HG02623 (cell line): ENCODE data around the gene SRC.
A peak's percentile ranks its signal among the peaks of the same experiment; 100 is the strongest.
"Not testable (repeated sequence)": the region's sequence is repeated elsewhere in the genome, so short reads cannot be mapped to it uniquely, and the experiment has no call there.

Source experiments
- ATAC-seq: cut with Tn5 transposase; IDR thresholded peaks from one replicate; pipeline ENCODE4 v1.9.1; 2021; ENCODE audit warnings: moderate library complexity; ENCODE audit not compliant: unreplicated experiment

Gene SRC

DNA sequence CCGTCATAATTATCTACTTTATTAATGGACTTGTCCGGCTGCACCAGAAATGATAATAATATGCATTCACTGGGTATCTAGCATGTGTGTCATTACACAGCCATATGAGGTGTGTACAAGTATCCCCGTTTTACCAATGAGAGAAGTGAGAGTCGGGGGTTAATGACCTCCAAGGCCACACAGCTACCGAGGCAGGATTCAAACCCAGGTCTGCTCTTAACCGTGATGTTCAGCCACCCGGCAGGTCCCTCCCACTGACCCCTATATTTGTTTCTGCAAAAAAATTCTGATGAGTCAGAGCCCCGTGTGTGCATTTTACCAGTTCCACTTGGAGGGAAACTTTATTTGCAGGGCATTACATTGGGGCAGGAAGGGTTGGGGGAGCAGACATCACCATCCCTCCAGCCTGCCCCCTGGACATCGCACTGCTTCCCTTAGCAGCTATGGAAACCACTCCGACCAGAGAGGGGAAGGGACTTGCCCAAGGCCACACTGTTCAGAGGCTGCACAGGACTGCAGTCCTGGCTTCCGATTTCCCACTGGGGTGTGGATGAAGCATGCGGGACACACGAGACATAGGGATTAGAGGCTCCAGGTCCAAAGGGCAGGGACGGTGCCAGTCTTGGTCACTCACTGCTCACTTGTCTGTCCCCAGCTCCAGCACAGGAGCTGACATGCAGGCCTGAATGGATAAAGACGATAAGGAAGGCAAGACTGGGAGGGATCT, 10.1 kb upstream of the SRC start:
- no peak for ATAC-seq

DNA sequence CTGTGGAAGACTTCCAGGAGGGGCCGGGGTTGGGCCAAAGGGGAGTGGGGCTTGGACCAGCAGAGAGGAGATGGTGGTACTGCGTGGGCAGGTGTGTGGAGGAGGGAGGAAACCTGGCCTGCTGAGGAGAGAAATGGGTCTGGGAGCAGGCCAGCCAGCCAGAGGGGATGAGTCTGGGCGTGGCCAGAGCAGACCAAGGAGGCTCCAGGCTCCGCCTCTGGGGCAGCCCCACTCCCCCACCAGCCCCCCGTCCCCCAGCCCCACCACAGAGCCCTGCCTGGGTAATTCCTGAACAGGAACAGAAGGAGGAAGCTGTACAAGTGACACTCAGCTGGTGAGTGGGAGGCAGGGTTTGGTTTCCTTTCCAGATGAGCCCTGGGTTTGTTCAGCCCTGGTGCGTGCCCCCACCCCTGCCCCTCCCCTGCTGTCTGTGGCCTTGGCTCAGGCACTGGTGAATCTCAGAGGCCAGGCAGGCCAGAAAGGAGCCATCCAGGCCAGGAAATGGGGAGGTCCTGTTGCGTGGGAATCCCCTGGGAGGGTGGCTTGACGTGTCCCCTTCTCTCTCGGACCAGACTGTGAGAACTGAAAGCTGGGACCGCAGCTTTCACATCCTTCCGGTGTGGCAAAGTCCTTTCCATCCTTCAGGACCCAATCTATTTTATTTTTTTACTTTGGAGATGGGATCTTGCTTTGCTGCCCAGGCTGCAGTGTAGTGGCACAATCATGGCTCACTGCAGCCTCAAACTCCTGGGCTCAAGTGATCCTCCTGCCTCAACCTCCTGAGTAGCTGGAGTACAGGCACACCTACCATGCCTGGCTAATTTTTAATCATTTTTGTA, 9.4 kb upstream of the SRC start:
- peak; percentile 61 for ATAC-seq

DNA sequence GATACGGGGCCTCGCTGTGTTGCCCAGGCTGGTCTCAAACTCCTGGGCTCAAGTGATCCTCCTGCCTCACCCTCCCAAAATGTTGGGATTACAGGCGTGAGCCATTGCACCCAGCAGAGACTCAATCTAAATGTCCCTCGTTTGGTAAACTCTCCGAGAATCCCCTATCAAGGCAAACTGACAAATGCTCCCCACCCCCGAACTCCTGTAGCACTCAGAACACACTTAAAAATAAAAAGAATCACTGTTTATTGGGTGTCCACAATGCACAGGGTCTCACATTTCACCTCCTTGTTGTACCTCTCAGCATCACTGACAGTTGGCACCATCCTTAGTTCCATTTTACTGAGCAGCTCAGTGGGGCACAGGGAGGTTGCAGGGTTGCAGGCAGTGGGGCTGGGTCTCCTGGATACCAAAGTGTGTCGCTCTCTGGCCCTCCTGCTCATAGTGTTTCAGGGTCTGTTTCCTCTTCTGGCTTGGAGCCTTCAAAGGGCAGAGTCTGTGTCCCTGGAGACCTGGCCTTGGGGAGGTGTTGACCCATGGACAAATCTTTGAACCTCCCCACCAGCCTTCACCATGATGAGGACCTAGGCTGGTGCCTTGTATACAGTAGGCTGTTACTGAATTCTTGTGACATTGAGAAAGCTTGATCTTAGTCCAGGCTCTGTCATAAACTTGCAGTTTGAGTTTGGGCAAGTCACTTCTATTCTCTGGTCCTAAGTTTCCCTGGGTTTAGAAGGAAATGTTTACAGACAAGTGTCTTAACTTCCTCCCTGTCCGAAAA, 8.5 kb upstream of the SRC start:
- ATAC-seq, result no peak

DNA sequence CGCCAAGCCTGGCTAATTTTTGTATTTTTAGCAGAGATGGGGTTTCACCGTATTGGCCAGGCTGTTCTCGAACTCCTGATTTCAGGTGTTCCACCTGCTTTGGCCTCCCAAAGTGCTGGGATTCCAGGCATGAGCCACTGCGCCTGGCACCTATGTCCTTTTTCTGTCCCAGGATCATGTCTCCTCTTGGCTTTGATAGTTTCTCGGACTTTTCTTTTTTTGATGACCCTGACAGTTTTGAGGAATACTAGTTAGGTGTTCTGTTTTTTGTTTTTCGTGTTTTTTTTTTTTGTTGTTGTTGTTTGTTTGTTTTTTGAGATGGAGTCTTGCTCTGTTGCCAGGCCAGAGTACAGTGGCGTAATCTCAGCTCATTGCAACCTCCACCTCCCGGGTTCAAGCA, 7.6 kb upstream of the SRC start:
- ATAC-seq, result not testable (repeated sequence)

DNA sequence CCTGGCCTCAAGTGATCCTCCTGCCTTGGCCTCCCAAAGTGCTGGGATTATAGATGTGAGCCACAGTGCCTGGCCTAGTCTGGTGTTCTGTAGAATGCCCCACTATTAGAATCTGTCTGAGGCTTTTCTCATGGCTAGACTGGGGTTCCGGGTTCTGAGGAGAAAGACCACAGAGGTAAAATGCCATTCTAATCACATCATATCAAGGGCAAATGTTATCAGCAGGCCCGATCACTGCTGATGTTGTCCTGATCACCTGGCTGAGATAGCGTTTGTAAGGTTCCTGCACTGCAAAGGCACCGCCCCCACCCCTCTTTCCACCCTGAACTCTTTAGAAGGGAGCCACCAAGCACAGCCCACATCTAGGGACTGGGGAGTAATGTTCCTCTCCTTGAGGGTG, 6.7 kb upstream of the SRC start:
- no peak for ATAC-seq

DNA sequence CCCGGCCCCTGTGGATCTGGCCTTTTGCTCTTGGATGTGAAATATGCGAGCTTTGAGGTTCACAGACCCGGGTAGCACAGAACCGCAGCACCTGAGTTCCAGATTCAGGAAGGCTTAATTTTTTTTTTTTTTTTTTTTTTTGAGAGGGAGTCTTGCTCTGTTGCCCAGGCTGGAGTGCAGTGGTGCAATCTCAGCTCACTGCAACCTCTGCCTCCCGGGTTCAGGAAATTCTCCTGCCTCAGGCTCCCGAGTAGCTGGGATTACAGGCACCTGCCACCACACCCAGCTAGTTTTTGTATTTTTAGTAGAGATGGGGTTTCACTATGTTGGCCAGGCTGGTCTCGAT, 6.2 kb upstream of the SRC start:
- ATAC-seq, result not testable (repeated sequence)

DNA sequence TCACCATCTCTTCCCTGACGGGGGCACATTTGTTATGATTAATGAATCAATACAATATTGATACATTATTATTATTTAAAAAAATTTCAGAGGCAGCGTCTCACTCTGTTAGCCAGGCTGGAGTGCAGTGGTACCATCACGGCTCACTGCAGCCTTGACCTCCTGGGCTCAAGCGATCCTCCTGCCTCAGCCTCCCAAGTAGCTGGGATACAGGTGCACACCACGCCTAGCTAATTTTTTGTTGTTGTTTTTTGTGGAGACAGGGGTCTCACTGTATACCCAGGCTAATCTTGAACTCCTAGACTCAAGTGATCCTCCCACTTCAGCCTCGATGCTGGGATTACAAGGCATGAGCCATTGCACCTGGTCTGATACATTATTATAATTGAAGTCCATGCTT, 4.9 kb upstream of the SRC start:
- no peak for ATAC-seq

DNA sequence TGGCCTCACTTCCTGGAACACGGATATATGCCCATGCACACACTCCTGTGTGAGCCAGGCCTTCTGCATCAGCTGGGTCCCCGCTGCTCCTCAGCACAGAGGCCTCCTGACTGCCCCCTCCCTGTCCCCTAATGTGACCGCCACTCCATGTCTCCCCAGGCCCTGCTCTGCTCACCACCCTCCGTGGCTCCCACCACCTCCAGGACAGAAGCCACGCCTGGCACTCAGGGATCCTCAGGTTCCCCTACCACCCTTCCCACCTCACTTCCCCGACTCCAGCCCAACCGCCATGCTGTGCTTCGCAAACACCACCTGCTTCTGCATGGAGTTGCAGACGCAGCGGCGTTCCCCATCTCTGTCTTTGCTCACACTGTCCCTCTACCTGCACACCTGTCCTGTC, 4.3 kb upstream of the SRC start:
- no peak for ATAC-seq

DNA sequence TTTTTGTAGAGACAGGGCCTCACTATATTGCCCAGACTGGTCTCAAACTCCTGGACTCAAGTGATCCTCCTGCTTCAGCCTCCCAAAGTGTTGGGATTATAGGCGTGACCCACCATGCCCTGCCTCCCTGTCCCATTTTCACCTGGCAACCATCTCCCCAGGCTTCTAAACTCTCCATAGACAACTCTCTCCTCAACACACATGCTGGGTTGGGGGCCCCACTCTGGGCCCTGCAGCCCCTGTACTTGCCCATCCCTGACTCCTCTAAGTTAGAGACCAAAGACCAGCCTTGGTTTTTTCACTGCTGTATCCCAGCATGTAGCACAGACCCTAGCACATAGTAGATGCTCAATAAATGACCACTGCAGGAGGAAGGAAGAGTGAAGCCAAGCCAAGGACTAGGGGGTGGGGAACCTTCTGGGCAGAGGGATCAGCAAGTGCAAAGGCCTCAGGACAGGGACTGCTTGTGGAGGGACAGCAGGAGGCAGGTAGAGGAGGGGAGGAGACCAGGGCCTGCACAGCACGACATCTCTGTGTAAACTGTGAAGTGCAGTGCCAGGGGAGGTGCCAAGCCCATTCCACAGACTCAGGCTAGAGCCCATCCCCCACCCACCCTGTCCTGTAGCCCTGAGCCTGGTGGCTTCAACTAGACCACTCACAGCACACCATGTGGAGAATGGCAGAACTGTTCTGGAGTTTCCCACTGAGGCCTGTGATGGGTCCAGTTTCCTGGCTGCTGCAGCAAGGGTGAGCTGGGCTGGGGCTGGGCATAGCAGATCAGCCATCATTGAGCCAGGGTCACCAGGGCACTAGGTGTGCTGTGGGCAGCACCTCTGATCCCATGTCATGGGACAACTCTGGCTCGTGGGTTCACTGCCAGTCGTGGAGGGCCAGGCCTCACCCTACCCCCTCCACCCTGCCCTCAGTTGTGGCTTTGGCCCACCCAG, 3.4 kb upstream of the SRC start:
- no peak for ATAC-seq

DNA sequence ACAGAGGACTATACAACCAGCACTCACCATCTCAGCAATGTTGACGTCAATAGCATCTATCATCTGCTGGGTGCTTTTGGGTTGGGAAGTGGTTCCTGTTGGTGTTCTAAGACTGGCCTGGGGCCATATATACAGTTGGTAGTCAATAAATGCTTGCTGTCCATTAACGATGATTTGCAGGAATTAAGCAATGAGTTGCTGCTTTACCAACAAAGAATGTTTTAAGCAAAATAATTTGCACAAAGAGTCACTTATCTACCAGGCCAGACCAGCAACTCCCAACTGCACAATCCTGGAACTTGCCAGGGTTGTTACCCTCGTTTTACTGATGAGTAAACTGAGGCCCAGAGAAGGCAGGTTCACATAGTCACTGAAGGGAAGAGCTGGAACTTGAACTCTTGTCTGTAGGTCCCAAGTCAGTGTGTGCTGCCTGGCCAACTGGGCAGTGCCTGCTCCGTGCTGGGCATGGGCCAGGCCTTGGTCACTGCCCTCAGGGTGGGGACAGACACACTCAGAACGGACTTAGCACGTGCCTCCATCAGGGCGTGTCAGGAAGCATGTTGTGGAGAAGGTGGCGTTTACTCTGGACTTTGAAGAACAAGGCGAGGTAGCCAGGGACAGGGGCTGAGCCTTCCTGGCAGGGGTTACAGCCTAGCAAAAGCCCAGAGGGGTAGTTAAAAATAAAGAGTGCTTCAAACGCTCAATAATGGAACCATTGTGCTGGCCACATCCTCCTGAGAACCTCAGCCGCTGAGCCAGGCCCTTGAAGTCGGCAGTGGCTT, 2.5 kb upstream of the SRC start:
- ATAC-seq, result no peak

DNA sequence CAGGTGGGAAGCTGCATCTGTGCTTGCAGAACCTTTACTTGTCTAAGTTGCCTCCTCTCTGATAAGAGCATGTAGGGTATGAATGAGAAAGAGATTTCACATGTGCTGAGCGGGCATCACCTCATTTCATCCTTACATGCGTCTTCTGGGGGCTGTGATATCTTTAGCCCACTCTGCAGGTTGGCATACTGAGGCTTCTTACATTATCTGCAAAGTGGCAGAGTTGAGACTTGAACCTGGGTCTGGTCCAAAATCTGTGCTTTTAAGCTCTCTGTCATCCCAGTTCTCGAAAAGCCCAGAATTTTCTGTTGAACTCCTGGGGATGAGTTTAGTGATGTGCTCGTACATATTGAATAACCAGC, 2.0 kb upstream of the SRC start:
- no peak for ATAC-seq

DNA sequence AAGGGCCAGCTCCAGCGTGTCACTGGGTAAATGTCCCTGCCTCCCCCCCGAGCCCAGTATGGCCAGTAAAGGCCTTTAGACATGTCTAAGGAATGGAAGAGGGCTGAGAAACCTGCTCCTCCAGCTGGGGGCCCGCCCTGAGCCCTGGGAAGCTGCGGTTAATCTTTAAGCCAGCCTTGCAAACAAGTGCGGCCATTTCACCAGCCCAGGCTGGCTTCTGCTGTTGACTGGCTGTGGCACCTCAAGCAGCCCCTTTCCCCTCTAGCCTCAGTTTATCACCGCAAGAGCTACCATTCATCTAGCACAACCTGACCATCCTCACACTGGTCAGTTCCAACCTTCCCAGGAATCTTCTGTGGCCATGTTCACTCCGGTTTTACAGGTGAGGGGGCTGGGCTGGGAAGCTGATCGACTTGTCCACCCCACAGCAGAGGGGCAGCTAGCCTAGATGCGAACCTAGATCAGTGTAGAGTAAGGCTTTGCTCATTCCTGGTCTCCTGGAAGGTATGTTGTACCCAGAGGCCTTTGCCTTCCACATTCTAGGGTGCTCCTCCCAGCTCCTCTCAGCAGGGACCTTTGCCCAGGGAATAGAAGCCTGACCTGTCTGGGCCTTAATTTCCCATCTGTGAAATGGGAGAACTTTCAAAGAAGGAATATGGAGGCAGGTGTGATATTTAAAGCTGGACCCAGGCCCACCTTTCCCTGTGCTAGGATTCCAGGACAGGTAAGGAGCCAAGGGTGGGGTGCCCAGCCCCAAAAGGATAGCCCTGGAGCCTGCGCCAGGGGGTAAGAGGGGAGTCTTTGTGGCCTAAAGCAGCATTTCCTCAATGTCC, 1.2 kb upstream of the SRC start:
- ATAC-seq, result no peak

DNA sequence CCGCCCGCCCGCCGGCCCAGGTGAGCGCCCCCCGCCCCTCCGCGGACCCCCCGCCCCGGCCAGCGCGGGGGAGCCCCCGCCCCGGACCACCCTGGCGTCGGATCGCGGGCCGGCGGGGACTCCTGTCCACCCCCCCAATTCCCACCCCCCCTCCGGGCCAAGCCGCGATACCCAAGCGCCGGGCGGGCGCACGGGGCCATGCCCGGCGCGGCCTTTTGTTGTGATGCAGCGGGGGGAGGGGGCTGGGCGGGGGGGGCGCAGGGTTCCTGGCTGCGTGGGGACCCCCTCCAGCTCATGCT, 245 bp downstream of the SRC start:
- ATAC-seq, result no peak

DNA sequence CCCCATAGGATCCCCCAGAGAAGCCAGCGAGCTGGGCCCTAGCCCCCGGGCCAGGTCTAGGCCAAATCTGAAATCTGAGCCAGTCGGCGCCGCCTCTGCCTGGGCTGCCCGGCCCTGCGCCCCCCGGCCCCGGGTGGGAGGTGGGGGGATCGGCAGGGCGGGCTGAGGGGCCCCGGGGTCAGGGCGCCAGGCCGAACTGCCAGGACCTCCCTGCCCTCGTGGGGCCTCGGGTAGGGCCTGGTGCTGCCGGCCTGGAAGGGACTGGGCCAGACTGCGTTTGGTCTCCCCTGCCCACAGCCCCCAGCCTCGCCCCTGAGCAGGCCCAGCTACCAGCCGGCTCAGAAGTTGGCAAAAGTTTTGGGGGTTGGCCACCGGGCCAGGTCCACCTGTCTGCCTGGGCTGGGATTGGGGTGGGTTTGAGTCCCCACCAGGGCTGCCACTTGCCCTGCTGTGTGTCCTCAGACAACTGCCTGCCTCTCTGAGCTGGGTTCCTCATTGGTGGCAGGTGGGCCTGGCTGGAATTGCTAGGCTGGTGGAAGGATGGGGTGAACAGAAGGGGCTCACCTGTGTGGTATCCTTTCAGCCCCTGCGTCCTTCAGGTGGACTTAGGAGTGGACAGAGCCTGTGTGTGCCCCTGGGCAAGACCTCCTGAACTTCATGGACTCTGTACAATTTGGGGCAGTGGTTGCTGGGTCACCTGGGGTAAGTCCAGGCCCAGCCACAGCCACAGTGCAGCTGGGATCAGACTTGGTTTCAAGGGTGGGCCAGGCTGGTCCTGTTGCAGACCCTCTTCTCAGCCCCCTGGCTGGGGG, 801 bp downstream of the SRC start:
- no peak for ATAC-seq

DNA sequence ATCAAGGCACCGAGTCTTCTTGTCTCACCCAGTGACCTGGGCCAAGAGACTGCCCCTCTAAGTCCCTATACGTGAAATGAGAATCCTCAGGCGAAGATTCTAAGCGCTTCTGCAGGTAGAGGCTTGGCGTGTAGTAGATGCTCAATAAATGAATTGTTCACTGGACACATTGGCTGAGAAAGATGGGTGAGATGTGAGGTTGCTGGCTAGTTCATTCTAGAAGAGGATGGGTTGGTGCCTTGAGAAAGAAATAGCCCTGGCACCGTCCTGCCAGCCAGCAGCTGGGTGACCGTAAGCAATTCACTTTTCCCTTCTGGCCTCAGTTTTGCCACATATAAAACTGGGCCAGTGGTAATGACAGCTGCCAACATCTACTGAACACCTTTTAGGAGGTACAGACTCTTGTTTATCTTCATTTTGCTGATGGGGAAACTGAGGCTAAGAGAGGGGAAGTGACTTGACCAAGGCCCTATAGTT, 1.4 kb downstream of the SRC start:
- ATAC-seq, result no peak

DNA sequence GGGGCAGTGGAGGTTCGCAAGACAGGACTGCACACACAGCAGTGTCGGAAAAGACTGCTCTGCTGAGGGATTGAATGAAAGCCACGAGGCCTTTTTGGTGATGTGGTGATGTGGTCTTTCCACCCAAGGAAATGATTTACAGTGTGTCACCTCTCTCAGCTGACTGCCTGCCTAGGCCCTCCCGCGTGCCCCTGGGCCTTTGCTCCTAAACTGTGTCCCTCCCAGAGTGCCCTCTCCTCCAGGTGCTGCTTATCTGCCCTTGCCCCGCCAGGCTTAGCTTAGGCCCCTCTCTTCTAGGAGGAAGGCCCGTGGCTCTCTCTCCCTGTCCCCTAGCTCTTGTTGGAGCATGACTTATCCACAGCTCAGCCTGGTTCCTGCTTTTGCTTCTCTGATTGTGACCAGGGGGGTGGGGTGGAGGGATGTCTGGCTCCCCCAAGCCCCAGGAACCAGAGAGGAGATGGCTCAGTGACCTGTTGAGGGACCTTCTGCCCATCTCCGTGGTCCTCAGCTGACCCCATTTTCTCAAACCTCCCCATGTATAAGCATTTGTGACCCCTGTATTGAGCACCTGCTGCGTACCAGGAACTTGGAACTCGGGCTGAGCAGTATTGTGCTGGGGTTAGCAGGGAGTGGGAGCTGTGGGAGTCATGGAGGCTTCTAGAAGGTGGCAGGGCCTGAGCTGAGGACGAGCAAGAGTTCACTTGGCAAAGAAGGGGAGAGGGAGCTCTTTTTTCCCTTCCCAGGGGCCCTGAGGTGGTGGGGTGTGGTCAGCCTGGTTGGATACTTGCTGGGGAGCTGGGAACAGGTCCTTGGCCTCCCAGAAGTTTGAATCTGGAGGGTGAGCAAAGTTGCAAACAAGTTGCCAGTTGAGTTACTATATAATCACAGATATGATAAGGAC, 2.2 kb downstream of the SRC start:
- no peak for ATAC-seq

DNA sequence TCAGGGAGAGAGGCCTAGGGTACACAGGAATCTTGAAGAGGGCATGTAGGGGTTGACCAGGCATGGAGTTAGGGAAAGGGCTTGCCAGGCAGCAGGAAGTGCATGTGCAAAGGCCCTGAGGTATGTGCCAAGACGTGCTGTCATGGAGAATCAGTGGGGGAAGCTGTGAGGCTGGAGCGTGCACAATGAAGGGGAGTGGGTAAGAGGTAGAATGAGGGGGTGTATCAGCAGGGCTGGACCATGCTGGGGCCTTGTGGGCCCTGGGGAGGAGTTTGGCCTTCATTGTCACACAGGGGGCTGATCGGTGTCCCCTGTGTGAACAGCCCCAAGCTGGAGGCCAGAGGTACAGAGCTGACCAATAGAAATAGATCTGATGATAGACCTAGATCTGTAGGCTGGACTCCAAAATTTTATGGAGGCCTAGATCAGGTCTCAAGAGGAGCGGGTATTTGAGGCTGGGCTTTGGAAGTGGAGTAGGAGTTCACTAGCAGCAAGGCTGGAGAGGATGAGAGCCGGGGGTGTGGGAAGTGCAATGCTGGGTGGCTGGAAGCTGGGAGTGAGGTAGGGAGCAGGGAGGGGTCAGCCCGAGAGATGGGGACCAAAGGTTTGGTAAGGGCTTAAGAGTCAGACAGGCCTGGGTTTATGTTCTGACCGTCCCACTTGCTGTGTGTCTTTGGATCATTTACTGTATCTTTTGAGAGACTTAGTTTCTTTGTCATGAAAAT, 3.0 kb downstream of the SRC start:
- ATAC-seq, result no peak
